ENCODE results near the gene POU2AF1.
"Not testable (repeated sequence)": the region's sequence is repeated elsewhere in the genome, so short reads cannot be mapped to it uniquely, and the experiment has no call there.

The POU2AF1 gene

DNA sequence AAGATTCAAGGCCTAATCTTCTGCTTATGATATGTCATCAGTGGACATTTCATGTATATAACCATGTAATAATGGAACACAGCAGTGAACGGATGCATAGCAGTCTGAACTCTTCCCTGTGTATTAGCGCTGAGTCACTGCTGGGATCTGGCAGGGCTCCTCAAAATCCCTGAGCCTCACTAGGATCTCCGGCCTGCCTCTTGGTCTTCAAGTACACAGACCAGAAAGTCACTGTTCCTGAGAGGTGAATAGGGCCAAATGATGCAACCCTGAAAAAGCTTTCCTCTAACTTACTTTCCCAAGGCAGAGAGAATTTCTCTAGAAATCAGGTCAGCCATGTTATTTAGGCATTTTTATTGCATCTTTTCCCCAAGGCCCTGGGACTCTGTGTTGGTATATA is 35.0 kb downstream of the POU2AF1 start:
- no peak for DNase-seq (ENCODE audit: low spot score)

DNA sequence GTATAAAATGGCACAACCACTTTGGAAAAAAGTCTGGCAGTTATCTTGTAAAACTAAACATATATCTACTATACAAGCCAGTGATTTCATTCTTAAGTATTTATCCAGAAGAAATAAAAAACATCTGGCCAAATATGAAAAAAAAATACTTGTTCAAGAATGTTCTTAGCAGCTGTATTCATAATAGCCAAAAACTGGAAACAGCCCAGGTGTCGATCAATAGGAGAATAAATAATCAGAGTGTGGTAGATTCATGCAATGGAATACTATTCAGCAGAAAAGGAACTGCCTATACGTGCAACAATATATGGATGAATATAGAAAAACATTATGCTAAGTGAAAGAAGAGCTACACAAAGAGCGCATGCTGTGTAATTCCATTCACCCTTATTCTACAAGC is 36.7 kb downstream of the POU2AF1 start:
- no peak for DNase-seq (ENCODE audit: low spot score)

DNA sequence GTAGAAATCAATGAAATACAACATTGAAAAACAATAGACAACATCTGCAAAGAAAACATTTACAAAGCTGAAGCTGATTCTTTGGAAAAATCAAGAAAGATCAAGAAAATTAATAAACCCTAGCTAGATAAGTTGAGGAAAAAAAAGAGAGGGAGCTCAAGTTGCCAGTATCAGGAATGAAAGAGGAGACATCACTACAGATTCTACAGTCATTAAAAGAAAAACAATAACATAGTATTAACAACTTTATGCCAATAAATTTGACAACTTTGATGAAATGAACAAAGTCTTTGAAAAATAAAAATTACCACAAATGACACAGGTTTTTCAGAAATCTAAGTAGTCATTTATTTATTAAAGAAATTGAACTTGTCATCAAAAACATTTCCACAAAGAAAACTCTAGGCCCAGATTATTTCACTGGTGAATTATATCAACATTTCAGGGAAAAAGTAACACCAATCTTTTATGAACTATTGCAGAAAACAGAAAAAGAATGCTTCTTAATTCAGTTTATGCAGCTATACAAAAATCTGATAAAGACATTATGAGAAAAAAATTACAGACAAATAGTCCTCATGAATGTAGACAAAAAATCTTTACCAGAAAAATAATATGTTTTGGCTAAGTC is 39.2 kb downstream of the POU2AF1 start:
- DNase-seq (ENCODE audit: low spot score) = no peak

DNA sequence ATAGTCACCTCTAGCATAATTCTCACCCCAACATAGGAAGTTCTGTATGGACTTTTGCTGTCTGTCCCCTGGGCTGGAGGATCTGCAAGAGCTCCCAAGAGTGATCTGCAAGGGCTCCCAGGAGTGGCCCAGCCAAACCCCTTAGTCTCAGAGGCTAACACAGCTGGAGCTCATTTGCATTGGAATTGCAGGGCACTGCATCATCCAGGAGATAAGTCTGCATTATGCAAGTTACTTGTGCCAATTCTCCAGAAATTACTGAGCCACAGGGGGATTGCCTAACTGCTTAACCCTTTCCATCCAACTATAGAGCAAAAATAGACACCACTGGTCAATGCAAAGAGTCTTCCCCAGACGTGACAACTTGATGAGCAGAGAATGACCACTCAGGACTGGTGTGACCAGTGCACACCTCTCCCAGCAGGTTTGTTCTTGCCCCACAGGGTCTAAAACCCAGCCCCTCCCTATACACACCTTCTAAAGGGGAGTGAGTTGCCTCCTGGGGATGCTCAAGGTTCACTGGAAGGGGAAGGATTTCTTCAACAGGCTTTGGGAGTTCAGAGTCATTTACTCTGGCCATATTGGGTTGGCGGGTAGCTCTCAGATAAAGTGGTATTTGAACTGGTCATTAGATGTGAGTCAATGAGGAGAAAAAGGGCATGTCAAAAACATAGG is 42.4 kb downstream of the POU2AF1 start:
- DNase-seq (ENCODE audit: low spot score) = no peak

DNA sequence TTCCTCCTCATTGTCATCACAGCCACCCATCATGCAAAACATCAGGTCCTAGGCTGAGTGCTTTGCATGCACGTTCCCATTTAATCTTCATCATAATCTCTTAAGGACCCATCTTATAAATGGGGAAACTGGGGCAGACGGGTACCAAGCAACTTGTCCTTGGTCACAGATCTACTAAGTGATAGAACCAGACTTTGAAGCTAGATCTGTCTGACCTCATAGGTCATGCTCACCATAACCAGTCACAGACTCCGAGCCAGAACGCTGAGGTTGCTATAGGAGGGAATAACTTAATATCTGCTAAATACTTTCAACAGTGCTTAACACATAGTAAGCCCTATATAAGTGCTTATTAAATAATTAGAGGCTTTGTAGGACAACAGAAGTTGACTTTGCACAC is 43.0 kb downstream of the POU2AF1 start:
- DNase-seq (ENCODE audit: low spot score) = no peak

DNA sequence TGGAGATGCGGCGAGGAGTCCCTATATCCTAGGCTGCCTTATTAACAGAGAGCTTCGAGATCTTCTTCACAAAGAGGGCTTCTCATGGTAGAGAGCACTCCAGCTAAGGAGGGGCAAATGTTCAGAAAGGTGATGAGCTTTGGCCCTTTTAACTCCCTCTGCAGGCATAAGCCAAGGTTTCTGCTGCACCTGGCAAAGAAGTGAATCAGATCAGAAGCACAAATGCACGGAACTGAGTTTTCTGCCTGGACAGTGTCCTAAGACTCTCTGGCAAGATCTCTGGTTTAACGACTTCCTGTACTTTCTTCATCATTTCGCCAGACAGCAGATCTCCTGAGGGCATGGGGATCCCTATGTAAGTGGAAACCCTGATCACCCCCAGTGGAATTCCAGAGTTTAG is 43.5 kb downstream of the POU2AF1 start:
- DNase-seq (ENCODE audit: low spot score) = no peak

DNA sequence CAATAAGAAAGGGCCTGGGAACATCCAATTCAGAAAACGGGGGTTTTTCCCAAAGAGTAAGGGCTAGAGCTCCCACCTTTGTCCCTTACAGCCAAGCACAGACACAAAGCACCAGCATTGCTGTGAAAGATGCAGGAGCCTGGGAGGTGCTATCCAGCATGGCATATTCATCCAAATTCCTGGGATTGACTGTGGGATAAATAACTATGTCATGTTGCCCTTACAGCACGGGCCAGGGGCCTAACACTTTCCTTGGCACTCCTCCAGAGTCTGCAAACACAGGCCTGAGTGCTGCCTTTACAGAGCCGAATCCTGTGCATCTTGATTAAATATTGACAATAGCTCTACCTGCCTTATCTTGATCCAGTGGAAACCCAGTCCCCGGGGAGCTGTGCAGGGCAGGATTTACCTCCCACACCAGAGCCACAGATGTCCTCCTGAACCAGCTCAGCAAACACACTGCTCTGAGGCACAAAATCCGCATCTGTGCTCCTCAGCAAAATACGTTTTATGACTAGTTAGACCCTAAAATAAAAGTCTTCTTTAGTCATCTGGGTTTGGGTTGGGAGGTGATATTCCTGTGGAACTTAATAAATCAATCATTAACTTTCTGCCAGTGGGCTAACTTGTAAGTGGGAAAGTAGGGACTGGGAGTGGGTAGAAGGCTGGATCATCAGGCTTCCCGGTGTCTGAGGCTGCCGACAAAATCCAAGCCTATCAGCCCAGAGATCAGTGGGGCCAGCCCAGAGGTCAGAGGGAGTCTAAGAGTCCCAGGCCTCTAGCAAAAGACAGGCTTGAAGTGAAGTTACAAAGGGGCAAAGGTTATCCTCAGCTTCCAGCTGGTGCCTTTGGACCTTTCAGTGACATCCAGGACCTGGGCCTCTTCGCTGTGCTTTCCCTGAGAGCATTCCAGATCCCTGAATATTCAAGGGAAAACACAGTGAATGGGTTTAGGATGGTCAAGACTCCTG is 44.3 kb downstream of the POU2AF1 start:
- no peak for DNase-seq (ENCODE audit: low spot score)

DNA sequence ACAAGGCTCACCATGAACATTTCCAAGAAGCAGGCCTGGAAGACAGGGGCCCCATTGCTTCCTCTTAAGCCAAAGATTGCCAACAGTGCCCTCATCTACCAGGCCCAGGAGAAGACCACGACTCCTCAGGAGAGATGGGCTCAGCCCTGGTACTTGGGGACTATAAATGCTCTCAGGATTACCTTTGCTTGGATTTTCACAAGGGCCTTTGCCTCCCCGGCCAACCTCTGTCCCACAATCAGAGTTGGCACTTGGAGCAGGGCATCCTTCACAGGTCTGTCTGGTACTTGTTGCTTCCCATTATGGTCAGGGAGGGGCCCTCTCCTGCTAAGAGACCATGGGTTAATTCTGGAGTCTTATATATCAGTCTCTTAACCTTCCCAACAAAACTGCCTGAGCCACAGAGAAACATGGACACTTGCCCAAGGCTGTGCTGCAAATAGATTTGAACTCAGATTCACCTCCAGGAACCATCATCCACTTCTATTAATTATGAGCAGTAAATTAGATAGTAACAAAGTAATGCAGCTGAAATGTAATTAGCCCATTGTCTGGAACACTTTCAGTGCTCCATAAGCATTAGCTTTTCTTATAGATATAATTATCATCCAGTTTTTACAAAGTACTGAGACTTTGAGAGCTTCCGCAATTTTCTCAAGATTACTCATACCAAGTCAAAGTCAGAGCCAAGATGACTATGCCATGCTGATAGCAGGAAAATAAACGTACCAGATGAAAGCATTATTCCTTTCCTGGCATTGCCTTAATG is 47.2 kb downstream of the POU2AF1 start:
- no peak for DNase-seq (ENCODE audit: low spot score)

DNA sequence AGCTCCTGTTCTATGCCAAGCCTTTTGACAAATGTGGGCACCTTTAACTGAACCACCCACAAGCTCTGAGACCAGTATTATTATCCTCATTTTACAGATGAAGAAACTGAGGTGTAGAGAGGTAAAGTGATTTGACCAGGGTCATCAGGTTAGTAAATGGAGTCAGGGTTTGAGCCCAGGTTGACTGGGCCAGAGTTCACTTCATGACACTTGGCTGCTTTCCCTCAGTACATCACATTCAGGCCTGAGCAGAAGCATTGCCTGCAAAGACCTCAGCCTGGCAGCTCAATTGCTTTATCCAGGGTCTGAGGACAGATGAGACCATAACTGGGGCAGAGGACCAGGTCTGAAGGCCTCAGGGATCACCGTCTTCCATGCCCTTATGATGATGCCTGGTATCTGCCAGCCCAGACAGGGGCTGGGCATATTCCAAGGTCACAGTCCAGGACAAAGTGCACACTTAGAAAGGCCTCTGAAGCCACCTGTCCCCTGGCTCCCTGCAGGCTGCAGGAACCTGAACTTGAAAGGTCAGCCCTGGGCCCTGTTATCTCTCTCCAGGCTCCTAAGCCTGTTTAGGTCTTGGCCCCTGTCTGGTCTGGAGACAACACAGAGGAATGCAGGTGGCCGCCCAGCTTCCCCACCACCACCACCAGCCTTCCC is 48.7 kb downstream of the POU2AF1 start:
- DNase-seq (ENCODE audit: low spot score) = no peak

DNA sequence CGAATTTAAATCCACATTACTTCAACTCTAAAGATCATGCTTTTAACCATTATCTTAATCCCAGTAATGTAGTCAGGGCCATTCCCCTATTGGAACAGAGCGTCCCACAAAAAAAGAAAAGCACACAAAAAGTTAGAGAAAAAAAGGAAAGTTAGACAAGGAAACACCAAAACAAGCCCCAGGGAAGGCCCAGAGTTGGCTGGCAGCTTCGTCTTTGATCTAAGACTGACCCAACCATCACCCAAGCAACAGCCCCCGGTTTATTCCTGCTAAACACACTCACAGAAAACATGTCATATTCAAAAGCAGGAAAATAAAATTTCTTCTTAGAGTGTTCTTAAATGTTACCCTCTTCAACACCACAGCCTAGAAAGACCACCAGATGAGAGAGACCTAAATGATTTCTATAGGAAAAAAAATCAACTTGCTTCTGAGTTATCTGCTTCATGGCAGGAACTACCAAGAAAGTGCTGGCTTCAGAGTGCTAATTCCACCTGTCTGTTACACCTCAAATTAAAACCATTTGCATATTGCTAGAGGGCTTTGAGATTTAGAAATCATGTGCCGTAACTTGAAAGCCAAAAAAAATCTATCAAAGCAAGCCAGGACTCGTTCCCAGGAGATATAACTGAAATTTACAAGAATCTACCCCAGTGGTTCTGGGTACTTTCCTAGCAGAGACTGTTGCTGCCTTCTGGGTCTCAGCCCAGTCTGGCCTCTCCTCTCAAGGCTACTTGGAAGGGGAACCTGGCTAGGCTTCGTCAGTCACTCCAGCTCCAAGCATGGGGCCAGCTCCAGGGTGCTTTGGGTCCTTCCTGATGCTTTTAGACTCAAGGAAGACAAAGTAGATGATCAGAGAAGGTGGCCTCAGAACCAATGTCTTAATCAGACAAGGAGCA is 49.5 kb downstream of the POU2AF1 start:
- DNase-seq (ENCODE audit: low spot score) = peak; percentile 75

DNA sequence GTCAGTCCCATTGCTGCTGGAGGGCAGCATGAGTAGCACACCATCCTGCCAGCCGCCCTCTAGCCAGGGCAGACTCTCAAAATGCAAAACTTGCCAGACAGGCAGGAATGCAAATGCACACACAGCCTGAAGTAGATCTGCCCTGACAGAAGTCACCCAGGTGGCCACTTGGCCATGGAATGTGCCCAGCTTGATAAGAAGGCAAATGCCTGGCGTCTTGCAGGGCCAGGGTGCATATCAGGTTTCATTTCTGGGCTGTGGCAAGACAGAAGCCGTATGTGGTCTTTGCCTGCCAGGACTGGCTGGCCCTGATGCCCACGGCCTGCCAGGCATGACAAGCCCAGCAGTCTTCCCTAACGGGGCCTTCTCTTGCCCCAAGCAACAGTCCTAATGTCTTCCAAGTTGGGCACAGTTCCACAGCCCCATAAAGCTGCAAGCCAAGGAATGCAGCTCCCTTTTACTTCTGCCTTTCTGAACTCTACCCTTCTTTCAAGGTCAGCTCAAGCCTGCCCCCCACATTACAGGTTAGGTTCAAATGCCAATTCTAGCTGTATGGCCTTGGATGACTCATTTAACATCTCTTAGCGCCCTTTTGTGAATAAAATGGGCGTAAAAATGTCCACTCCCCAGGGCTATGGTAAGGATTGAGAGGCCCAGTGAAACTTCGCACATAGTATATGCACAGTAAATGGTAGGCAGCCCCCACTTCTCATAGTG is 51.0 kb downstream of the POU2AF1 start:
- peak; percentile 24 for DNase-seq (ENCODE audit: low spot score)

DNA sequence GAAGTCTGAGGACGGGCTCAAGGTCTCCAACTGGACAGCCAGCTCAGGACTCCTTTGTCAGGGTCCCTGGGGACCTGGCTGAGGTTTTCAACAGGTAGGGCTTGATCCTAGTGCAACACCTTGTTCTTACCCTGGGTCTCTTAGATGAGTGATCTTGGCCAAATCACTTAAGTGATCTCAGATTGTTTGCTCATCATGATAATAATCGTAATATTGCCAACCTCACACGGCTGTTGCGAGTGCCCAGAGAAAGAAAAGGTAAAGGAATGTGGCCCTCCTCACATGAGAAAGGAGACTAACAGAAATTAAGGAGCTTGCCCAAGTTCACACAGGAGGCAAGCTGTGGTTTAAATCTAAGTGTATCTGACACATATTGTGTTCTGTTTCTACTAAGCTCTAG is 52.3 kb downstream of the POU2AF1 start:
- DNase-seq (ENCODE audit: low spot score) = no peak

DNA sequence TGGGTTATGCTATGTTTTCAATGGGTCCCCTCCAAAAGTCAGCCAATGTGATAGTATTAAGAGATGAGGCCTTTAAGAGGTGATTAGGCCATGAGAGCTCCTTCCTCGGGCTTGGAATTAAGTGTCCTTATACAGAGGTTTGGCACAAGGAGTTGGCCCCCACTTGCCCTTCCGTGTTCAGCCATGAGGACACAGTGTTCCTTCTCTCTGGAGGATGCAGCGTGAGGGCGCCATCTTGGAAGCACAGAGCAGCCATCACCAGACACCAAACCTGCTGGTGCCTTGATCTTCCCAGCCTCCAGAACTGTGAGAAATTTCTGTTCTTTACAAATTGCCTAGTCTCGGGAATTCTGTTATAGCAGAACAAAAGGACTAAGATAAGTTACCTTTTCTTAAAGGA is 53.8 kb downstream of the POU2AF1 start:
- no peak for DNase-seq (ENCODE audit: low spot score)

DNA sequence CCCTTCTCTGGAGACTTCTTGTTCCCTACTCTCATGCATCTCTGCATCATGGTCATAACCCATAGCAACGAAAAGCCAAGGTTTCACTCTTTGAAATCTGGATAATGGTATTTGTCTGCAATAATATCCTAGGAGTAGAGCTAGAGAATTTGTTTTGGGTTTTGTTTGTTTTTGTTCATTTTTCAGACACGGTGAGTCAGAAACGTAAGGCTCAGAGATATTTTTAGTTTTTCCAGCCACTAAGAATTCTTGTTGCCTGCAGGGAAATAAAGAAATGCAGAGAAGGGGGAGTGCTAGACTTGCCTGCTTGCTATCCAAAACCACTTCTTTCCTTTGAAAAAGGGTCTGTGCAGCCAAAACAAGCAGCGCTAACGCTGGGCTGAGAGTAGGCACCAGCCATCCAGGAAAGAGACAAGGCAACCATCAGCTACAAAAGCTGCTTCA is 54.8 kb downstream of the POU2AF1 start:
- peak; percentile 28 for DNase-seq (ENCODE audit: low spot score)

DNA sequence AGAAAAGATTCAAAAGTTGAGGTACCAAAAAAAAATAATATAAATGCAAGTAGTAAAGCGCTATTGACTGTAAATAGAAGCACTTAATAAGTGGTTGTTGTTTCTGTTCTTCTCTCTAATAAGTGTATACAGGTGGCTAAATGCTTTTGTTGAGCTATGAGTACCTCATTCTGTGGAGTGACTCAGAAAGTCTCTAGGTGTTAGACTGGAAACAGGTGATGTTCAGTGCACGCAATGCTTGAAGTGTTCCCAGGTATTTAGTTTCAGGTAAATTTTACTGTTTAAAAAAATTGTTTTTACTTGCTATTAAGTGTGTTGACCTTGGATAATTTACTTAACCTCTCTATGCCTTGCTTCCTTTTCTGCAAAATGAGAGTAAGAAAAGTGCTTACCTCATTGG is 56.5 kb downstream of the POU2AF1 start:
- no peak for DNase-seq (ENCODE audit: low spot score)

DNA sequence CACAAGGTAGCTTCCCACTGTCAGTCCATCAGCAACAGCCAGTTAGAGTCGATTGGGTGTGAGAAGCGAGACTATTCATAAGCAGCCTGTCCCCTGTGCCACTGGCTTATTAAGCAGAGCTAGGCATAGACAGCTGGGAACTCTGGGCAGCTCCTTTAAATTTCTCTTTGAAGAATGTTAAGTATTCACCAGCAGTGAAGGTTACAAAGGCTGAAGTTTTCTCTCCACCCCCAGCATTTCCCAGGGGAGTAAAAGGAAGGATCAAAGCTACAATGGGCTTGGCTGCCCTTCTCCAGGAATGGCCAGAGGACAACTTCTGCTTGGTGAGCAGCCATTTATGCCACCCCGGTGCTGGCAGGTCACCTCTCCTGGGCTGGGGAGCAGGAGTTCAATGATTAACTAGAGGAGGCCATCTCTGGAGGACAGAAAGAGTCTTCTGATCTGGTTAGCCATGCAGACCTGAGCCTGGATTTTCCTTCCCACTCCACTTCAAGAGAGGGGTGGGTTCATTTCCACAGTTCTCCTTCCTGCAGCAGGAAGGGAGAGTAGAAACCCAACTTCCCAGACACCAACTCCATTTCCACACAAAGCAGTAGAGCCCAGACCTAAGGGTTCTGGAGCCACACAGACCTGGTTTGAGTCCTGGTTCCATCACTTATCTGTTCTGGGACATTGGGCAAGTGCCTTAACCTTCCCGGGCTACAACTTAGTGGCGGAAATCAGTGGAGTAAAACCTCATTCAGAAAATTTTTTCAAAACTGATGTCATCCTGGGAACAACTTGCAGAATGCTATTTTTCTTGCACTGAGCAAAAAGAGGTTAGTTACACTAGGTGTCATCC is 58.1 kb downstream of the POU2AF1 start:
- DNase-seq (ENCODE audit: low spot score) = no peak

DNA sequence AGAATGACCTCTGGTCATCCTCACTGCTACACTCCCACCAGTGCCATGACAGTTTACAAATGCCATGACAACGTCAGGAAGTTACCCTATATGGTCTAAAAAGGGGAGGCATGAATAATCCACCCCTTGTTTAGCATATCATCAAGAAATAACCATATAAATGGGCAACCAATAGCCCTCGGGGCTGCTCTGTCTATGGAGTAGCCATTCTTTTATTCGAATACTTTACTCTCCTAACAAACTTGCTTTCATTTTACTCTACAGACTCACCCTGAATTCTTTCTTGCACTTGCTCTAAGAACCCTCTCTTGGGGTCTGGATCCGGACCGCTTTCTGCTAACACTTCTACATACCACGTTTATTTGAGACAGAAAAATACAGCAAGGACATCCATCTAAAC is 58.9 kb downstream of the POU2AF1 start:
- DNase-seq (ENCODE audit: low spot score) = not testable (repeated sequence)

DNA sequence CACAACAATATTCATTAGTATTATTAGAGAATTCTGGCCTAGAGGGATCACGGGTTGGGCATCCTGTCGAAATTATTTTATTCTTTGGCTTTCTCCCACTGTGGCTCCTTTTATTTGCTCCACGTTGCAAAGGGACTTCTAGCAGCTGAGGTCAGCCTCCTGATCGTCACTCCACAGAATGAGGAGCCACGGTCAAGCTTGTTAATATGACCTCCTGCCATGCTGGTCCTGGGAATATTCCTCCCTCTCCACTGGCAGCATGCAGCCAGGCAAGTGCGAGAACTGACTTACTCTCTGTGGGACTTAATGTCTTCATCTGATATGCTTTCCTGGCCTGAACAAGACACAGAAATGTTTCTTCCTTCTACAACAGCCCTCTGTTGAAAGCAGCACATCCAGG is 59.8 kb downstream of the POU2AF1 start:
- no peak for DNase-seq (ENCODE audit: low spot score)

DNA sequence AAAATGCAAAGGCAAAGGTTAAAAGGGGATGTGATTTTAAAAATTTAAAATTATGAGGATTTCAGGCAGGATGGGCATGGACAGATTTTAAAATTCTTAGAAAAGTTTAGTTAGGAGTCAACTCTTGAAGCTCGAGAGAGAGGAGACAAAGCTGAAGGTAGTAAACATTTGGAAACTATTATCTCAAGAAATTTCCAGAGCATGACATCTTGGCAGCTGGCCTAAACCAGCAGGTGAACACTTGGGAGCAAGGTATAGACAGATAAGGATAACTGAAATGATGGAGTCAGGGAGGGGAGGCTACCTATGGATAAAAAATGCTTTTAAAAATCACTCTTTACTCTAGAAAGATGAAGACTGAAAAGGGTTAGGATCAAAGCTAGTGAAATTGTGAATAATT is 67.0 kb downstream of the POU2AF1 start:
- DNase-seq (ENCODE audit: low spot score) = no peak
